ENCODE results near the gene CARD10. TPM values are rescaled to one million over a fixed set of nuclear protein-coding genes. Genes with fewer than 3 reads are reported as not detected.
"Not testable (repeated sequence)": the region's sequence is repeated elsewhere in the genome, so short reads cannot be mapped to it uniquely, and the experiment has no call there.

Gene CARD10
- total RNA-seq, 4 donors from 2014 or later = 4.0 to 14.0 (median 9.9) TPM

GRCh38 chr22:37547251-37547741, 28.1 kb upstream of the CARD10 start:
- TF ChIP-seq POLR2AphosphoS5 (IDR thresholded peaks at IDR 0.05) = no peak
- TF ChIP-seq CTCF (IDR thresholded peaks at IDR 0.05) = no peak
- TF ChIP-seq EP300 (IDR thresholded peaks at IDR 0.05) = no peak
- no peak for TF ChIP-seq POLR2A (IDR thresholded peaks at IDR 0.05)
- 80 to 90% methylated on average over 2 of the region's 9 CpGs for WGBS, 2 donors (ENCODE audit: low coverage in 1 of 2)
- H3K4me1 ChIP-seq = peaks cover 0 to 71% (median 21%) of the 10 kb centered on the region in 3 donors
- no peak for ATAC-seq
- H3K27me3 ChIP-seq = peaks cover 19% of the 10 kb centered on the region
- H3K9me3 ChIP-seq = no peaks in the 10 kb centered on the region
- H3K36me3 ChIP-seq = no peaks in the 10 kb centered on the region
- H3K4me3 ChIP-seq = no peak overlapping the region
- peak overlapping the region; percentile 25 to 87 (median 86) for H3K27ac ChIP-seq

- peaks cover 0 to 65% (median 14%) of the 10 kb centered on the region in 3 donors for H3K4me1 ChIP-seq
- H3K27me3 ChIP-seq = peaks cover 20% of the 10 kb centered on the region
- 31 to 60% methylated on average over 1 to 4 of the region's 21 CpGs for WGBS, 2 donors (ENCODE audit: low coverage in 1 of 2)
- no peak for TF ChIP-seq EP300 (IDR thresholded peaks at IDR 0.05)
- TF ChIP-seq POLR2AphosphoS5 (IDR thresholded peaks at IDR 0.05) = peak; percentile 41
- H3K4me3 ChIP-seq = peak overlapping the region in 1 of 2 donors; percentile 34
- peak; percentile 60 for ATAC-seq
- H3K9me3 ChIP-seq = no peaks in the 10 kb centered on the region
- peak overlapping the region; percentile 25 to 87 (median 86) for H3K27ac ChIP-seq
- H3K36me3 ChIP-seq = no peaks in the 10 kb centered on the region
Measured at GRCh38 chr22:37546437-37547250, 27.4 kb upstream of the CARD10 start.

- TF ChIP-seq POLR2A (IDR thresholded peaks at IDR 0.05) = peak in 1 of 2 donors; percentile 37
- no peak for TF ChIP-seq EP300 (IDR thresholded peaks at IDR 0.05)
- peak; percentile 62 for TF ChIP-seq POLR2AphosphoS5 (IDR thresholded peaks at IDR 0.05)
- Histone ChIP-seq H3K4me3 (peak overlapping the region in 1 of 2 donors; percentile 34), H3K36me3 (no peaks in the 10 kb centered on the region), H3K4me1 (peaks cover 0 to 57% (median 11%) of the 10 kb centered on the region in 3 donors), H3K27me3 (peaks cover 28% of the 10 kb centered on the region), H3K9me3 (no peaks in the 10 kb centered on the region), H3K27ac (peak overlapping the region; percentile 25 to 87 (median 86))
- 3 to 30% methylated on average over 2 to 6 of the region's 28 CpGs for WGBS, 2 donors (ENCODE audit: low coverage in 1 of 2)
- ATAC-seq = peak; percentile 92
Measured at GRCh38 chr22:37545703-37546436, 26.7 kb upstream of the CARD10 start.

GRCh38 chr22:37544955-37545702, 25.9 kb upstream of the CARD10 start:
- Histone ChIP-seq H3K27me3 (peaks cover 32% of the 10 kb centered on the region), H3K4me3 (peak overlapping the region in 1 of 2 donors; percentile 34), H3K36me3 (no peaks in the 10 kb centered on the region), H3K4me1 (peaks cover 0 to 50% (median 11%) of the 10 kb centered on the region in 3 donors), H3K27ac (peak overlapping the region; percentile 25 to 87 (median 86)), H3K9me3 (no peaks in the 10 kb centered on the region)
- ATAC-seq = peak; percentile 18
- 36 to 40% methylated on average over 2 of the region's 11 CpGs for WGBS, 2 donors (ENCODE audit: low coverage in 1 of 2)
- TF ChIP-seq CTCF (IDR thresholded peaks at IDR 0.05) (peak in 3 of 4 experiments; percentile 52 to 70 (median 63)), POLR2A (IDR thresholded peaks at IDR 0.05) (no peak)

- Histone ChIP-seq H3K27ac (no peak overlapping the region), H3K4me1 (peaks cover 0 to 44% (median 11%) of the 10 kb centered on the region in 3 donors), H3K9me3 (no peaks in the 10 kb centered on the region), H3K27me3 (peaks cover 44% of the 10 kb centered on the region), H3K4me3 (no peak overlapping the region), H3K36me3 (no peaks in the 10 kb centered on the region)
- WGBS, 2 donors (ENCODE audit: low coverage in 1 of 2) = 90 to 96% methylated on average over 2 to 6 of the region's 7 CpGs
- no peak for TF ChIP-seq POLR2A (IDR thresholded peaks at IDR 0.05)
- no peak for TF ChIP-seq POLR2AphosphoS5 (IDR thresholded peaks at IDR 0.05)
- no peak for TF ChIP-seq CTCF (IDR thresholded peaks at IDR 0.05)
- no peak for TF ChIP-seq EP300 (IDR thresholded peaks at IDR 0.05)
- no peak for ATAC-seq
Measured at GRCh38 chr22:37542959-37543358, 23.7 kb upstream of the CARD10 start.

- peaks cover 0 to 39% (median 11%) of the 10 kb centered on the region in 3 donors for H3K4me1 ChIP-seq
- not testable (repeated sequence) for H3K36me3 ChIP-seq, H3K4me3 ChIP-seq, ATAC-seq, H3K27ac ChIP-seq, H3K9me3 ChIP-seq
- peaks cover 44% of the 10 kb centered on the region for H3K27me3 ChIP-seq
- WGBS, 2 donors (ENCODE audit: low coverage in 1 of 2) = 100% methylated on average over 2 of the region's 4 CpGs
Measured at GRCh38 chr22:37542416-37542815, 23.2 kb upstream of the CARD10 start.

GRCh38 chr22:37539790-37540189, 20.6 kb upstream of the CARD10 start:
- H3K36me3 ChIP-seq, ATAC-seq, H3K9me3 ChIP-seq, H3K4me3 ChIP-seq, H3K27ac ChIP-seq: not testable (repeated sequence)
- H3K27me3 ChIP-seq = peaks cover 34% of the 10 kb centered on the region
- H3K4me1 ChIP-seq = peaks cover 0 to 13% (median 0%) of the 10 kb centered on the region in 3 donors
- WGBS, 2 donors (ENCODE audit: low coverage in 1 of 2) = 93 to 100% methylated on average over 3 to 5 of the region's 6 CpGs
